Retina (tissue), 1 donor: ENCODE results near the gene CABLES1.
"Not testable (repeated sequence)": the region's sequence is repeated elsewhere in the genome, so short reads cannot be mapped to it uniquely, and the experiment has no call there.

Experiments used
- DNase-seq: peaks from one replicate; pipeline ENCODE4 v3.0.0-alpha.2; 2016

CABLES1 gene

GRCh38 chr18:23272498-23273232 lies 137.4 kb downstream of the CABLES1 start:
- DNase-seq = no peak

GRCh38 chr18:23273443-23273966 lies 138.2 kb downstream of the CABLES1 start:
- DNase-seq = no peak

GRCh38 chr18:23274638-23275482 lies 139.6 kb downstream of the CABLES1 start:
- DNase-seq = no peak

- DNase-seq = no peak
Measured at GRCh38 chr18:23276451-23276850, 141.2 kb downstream of the CABLES1 start.

- no peak for DNase-seq
Measured at GRCh38 chr18:23277399-23277798, 142.1 kb downstream of the CABLES1 start.

- DNase-seq = no peak
Measured at GRCh38 chr18:23279931-23280330, 144.6 kb downstream of the CABLES1 start.

- no peak for DNase-seq
Measured at GRCh38 chr18:23280844-23281243, 145.6 kb downstream of the CABLES1 start.

GRCh38 chr18:23281626-23282436 lies 146.5 kb downstream of the CABLES1 start:
- peak; percentile 38 for DNase-seq

GRCh38 chr18:23282437-23282781 lies 147.1 kb downstream of the CABLES1 start:
- no peak for DNase-seq

GRCh38 chr18:23283916-23284430 lies 148.7 kb downstream of the CABLES1 start:
- no peak for DNase-seq

GRCh38 chr18:23284629-23285028 lies 149.3 kb downstream of the CABLES1 start:
- no peak for DNase-seq

GRCh38 chr18:23285581-23285980 lies 150.3 kb downstream of the CABLES1 start:
- not testable (repeated sequence) for DNase-seq

- no peak for DNase-seq
Measured at GRCh38 chr18:23291456-23292205, 156.3 kb downstream of the CABLES1 start.

GRCh38 chr18:23300231-23300805 lies 165.0 kb downstream of the CABLES1 start:
- no peak for DNase-seq

GRCh38 chr18:23301972-23302371 lies 166.7 kb downstream of the CABLES1 start:
- no peak for DNase-seq

GRCh38 chr18:23302511-23302850 lies 167.2 kb downstream of the CABLES1 start:
- no peak for DNase-seq

GRCh38 chr18:23302851-23303527 lies 167.7 kb downstream of the CABLES1 start:
- DNase-seq = no peak

GRCh38 chr18:23306822-23307221 lies 171.5 kb downstream of the CABLES1 start:
- no peak for DNase-seq

- DNase-seq = no peak
Measured at GRCh38 chr18:23307567-23308295, 172.4 kb downstream of the CABLES1 start.
